Neural progenitor cell (in vitro differentiated cells): Measurements from ENCODE around the gene DNAJC18.

Experiments
- CTCF ChIP-seq: fragments of 200-600 bp; sonication (generic); IDR thresholded peaks from 2 replicates; pipeline ENCODE4 v1.5.1; 2017; ENCODE audit warnings: antibody characterized with exemption, mild to moderate bottlenecking
- EZH2 ChIP-seq: fragments of 200-600 bp; sonication (generic); IDR thresholded peaks from 2 replicates; pipeline ENCODE4 v1.6.1; 2017; ENCODE audit warnings: antibody characterized with exemption, mild to moderate bottlenecking, moderate library complexity
- EZH2phosphoT487 ChIP-seq: fragments of 200-600 bp; sonication (generic); IDR thresholded peaks from 2 replicates; pipeline ENCODE4 v1.6.1; 2017; ENCODE audit warnings: antibody characterized with exemption

GRCh38 chr5:139384591-139385051 is 54.7 kb downstream of the DNAJC18 start:
- no peak for TF ChIP-seq EZH2
- TF ChIP-seq CTCF: no peak
- no peak for TF ChIP-seq EZH2phosphoT487
